ENCODE measurements around the gene CHRNB1.

DNA sequence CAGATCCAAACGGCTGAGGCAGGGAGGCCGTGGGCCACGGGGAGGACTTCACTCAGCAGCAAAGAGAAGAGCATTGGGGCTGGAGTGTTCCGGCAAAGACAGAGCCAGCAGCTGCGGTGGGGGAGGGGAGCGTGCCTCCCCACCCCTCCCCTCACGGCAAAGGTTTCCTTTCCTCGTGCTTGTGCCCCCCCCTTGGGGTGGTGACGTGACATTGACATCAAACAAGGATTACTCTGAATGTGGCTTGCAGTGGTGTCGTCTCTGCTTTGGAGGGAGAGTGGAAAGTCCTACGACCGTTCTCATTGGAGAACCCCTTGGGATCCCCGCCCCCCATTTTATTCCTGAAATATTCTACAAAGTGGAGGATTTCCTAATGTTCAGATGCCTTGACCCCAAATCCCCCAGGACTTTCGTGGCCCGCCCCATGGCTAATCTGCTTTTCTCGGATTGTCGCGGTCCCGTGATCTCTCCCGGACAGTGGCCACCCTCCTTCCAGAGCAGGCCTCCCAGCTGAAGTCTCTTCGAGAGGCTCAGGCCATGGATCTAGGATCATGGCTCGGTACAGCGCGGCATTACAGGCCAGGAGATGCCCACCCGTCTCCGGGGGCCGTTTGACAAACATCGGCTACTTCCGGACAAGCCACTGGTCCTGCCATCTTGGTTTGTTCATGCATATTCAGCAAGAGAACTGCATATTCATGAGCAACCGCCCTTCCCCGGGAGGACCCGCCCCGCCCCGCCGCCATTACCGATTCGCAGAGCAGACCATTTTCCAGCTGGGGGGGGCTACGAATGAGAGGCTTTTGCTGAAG, 38.6 kb downstream of the CHRNB1 start:
- TF ChIP-seq, protein P1, sequence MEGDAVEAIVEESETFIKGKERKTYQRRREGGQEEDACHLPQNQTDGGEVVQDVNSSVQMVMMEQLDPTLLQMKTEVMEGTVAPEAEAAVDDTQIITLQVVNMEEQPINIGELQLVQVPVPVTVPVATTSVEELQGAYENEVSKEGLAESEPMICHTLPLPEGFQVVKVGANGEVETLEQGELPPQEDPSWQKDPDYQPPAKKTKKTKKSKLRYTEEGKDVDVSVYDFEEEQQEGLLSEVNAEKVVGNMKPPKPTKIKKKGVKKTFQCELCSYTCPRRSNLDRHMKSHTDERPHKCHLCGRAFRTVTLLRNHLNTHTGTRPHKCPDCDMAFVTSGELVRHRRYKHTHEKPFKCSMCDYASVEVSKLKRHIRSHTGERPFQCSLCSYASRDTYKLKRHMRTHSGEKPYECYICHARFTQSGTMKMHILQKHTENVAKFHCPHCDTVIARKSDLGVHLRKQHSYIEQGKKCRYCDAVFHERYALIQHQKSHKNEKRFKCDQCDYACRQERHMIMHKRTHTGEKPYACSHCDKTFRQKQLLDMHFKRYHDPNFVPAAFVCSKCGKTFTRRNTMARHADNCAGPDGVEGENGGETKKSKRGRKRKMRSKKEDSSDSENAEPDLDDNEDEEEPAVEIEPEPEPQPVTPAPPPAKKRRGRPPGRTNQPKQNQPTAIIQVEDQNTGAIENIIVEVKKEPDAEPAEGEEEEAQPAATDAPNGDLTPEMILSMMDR (IDR thresholded peaks at IDR 0.05; ENCODE audit: insufficient read depth, low read depth, low read length): no peak
- no peak for TF ChIP-seq EZH2 (IDR thresholded peaks at IDR 0.05; ENCODE audit: insufficient read depth, low read length)
